OCI-LY3 (cell line): ENCODE data around the gene CCNG2.

Source experiments
- H2AFZ ChIP-seq: fragments of 200-600, 300-600 bp; shearing (Covaris generic); 2 replicates; pipeline ENCODE4 v1.6.0; 2014; ENCODE audit warnings: antibody characterized with exemption, low read depth, low read length
- H3K27ac ChIP-seq: fragments of 200-600, 300-600 bp; sonication (generic); 2 replicates; pipeline ENCODE4 v1.5.1; 2014; ENCODE audit warnings: mild to moderate bottlenecking, low read length, moderate library complexity, mixed read lengths
- H3K27me3 ChIP-seq: fragments of 200-600, 300-600 bp; sonication (generic); 2 replicates; pipeline ENCODE4 v1.6.1; 2014; ENCODE audit warnings: low read depth, low read length, mixed read lengths
- H3K36me3 ChIP-seq: fragments of 200-600, 300-600 bp; sonication (generic); replicated peaks from 2 replicates; pipeline ENCODE3; 2014; ENCODE audit warnings: low read depth, low read length, mixed read lengths
- H3K4me1 ChIP-seq: fragments of 300-600, 200-600 bp; sonication (generic); 2 replicates; pipeline ENCODE4 v1.6.1; 2014; ENCODE audit warnings: low read length, mixed read lengths
- H3K4me2 ChIP-seq: fragments of 200-600, 300-600 bp; sonication (generic); 2 replicates; pipeline ENCODE4 v1.6.1; 2014; ENCODE audit warnings: low read length, mixed read lengths
- H3K4me3 ChIP-seq: fragments of 300-600, 200-600 bp; sonication (generic); 2 replicates; pipeline ENCODE4 v1.5.1; 2014; ENCODE audit warnings: antibody characterized with exemption, mild to moderate bottlenecking, low read length, moderate library complexity
- H3K79me2 ChIP-seq: fragments of 300-600, 200-600 bp; shearing (Covaris generic); 2 replicates; pipeline ENCODE4 v1.6.1; 2014; ENCODE audit warnings: mild to moderate bottlenecking, low read length, mixed read lengths
- H3K9ac ChIP-seq: fragments of 300-600, 200-600 bp; shearing (Covaris generic); 2 replicates; pipeline ENCODE4 v1.6.0; 2014; ENCODE audit warnings: mild to moderate bottlenecking, low read length, moderate library complexity
- H3K9me3 ChIP-seq: fragments of 200-600, 300-600 bp; shearing (Covaris generic); 2 replicates; pipeline ENCODE4 v1.6.1; 2014; ENCODE audit warnings: low read length, mixed read lengths; ENCODE audit not compliant: insufficient read depth
- H4K20me1 ChIP-seq: fragments of 200-600, 300-600 bp; sonication (generic); 2 replicates; pipeline ENCODE4 v1.6.1; 2016; ENCODE audit warnings: low read length, mixed read lengths; ENCODE audit not compliant: insufficient read depth
- CTCF ChIP-seq: fragments of 200-600, 300-600 bp; sonication (generic); IDR thresholded peaks from 2 replicates; pipeline ENCODE4 v1.5.1; 2014; ENCODE audit warnings: antibody characterized with exemption, low read length, low read depth
- EZH2phosphoT487 ChIP-seq: fragments of 200-600 bp; shearing (Covaris generic); IDR thresholded peaks from 2 replicates; pipeline ENCODE4 v1.6.1; 2018; ENCODE audit warnings: antibody characterized with exemption, mixed run types, low read depth

Gene CCNG2

GRCh38 chr4:77209012-77209411, 52.0 kb downstream of the CCNG2 start:
- H2AFZ ChIP-seq = no peak overlapping the region
- H3K4me2 ChIP-seq = no peak overlapping the region
- H3K27me3 ChIP-seq = peaks cover 32% of the 10 kb centered on the region; the same call in 1 of the 2 replicates
- no peaks in the 10 kb centered on the region for H3K9me3 ChIP-seq
- H3K9ac ChIP-seq = no peak overlapping the region
- H3K4me1 ChIP-seq = peaks cover under 1% of the 10 kb centered on the region; the same call in 1 of the 2 replicates
- H4K20me1 ChIP-seq = no peaks in the 10 kb centered on the region
- H3K36me3 ChIP-seq = no peaks in the 10 kb centered on the region
- no peaks in the 10 kb centered on the region for H3K79me2 ChIP-seq
- no peak overlapping the region for H3K27ac ChIP-seq
- no peak overlapping the region for H3K4me3 ChIP-seq
- TF ChIP-seq CTCF = no peak
- TF ChIP-seq EZH2phosphoT487 = no peak

- no peaks in the 10 kb centered on the region for H3K4me1 ChIP-seq
- no peak overlapping the region for H3K4me3 ChIP-seq
- H3K9me3 ChIP-seq = no peaks in the 10 kb centered on the region
- peaks cover 23% of the 10 kb centered on the region; the same call in 1 of the 2 replicates for H3K27me3 ChIP-seq
- H3K36me3 ChIP-seq = no peaks in the 10 kb centered on the region
- H3K9ac ChIP-seq = no peak overlapping the region
- no peaks in the 10 kb centered on the region for H4K20me1 ChIP-seq
- no peak overlapping the region for H3K27ac ChIP-seq
- no peak overlapping the region for H2AFZ ChIP-seq
- H3K79me2 ChIP-seq = no peaks in the 10 kb centered on the region
- no peak overlapping the region for H3K4me2 ChIP-seq
- TF ChIP-seq CTCF (no peak), EZH2phosphoT487 (no peak)
Measured at GRCh38 chr4:77209936-77210335, 52.9 kb downstream of the CCNG2 start.

GRCh38 chr4:77215107-77215506, 58.1 kb downstream of the CCNG2 start:
- Histone ChIP-seq H3K79me2 (no peaks in the 10 kb centered on the region), H3K27me3 (no peaks in the 10 kb centered on the region; the same call in 1 of the 2 replicates)
- TF ChIP-seq CTCF (no peak), EZH2phosphoT487 (no peak)

GRCh38 chr4:77217526-77217925, 60.5 kb downstream of the CCNG2 start:
- no peaks in the 10 kb centered on the region for H3K79me2 ChIP-seq
- H3K4me2 ChIP-seq = no peak overlapping the region
- TF ChIP-seq EZH2phosphoT487 (no peak), CTCF (no peak)
- H3K4me1 ChIP-seq = peaks cover 14% of the 10 kb centered on the region
- no peak overlapping the region for H3K9ac ChIP-seq
- H2AFZ ChIP-seq = no peak overlapping the region
- H3K9me3 ChIP-seq = no peaks in the 10 kb centered on the region
- H4K20me1 ChIP-seq = no peaks in the 10 kb centered on the region
- no peaks in the 10 kb centered on the region; the same call in 1 of the 2 replicates for H3K27me3 ChIP-seq
- no peaks in the 10 kb centered on the region for H3K36me3 ChIP-seq
- H3K27ac ChIP-seq = no peak overlapping the region
- H3K4me3 ChIP-seq = no peak overlapping the region

More at GRCh38 chr4:77215107-77215506, 58.1 kb downstream of the CCNG2 start:
- H3K4me2 ChIP-seq = no peak overlapping the region
- no peak overlapping the region for H3K27ac ChIP-seq
- H2AFZ ChIP-seq = no peak overlapping the region
- H3K4me3 ChIP-seq = no peak overlapping the region
- H3K9ac ChIP-seq = no peak overlapping the region
- H3K36me3 ChIP-seq = no peaks in the 10 kb centered on the region
- H3K4me1 ChIP-seq = peaks cover 14% of the 10 kb centered on the region
- H3K9me3 ChIP-seq = no peaks in the 10 kb centered on the region
- no peaks in the 10 kb centered on the region for H4K20me1 ChIP-seq
